AG10803 (cell line): Measurements from ENCODE around the gene MTFR1L.
A peak's percentile ranks its signal among the peaks of the same experiment; 100 is the strongest.

Experiments used
- DNase-seq: peaks from one replicate; pipeline ENCODE4 v3.0.0; 2010; ENCODE audit warnings: low read depth
- H3K4me3 ChIP-seq: 2 replicates; pipeline ENCODE4 v1.5.1; 2011; ENCODE audit warnings: mild to moderate bottlenecking, low read length, control low read depth
- CTCF ChIP-seq: conservative IDR thresholded peaks from 2 replicates; pipeline ENCODE4 v1.5.1; 2011; ENCODE audit warnings: mild to moderate bottlenecking, low read length, control low read depth, inconsistent platforms

MTFR1L gene

GRCh38 chr1:25872713-25873112 lies 53.0 kb downstream of the MTFR1L start:
- DNase-seq = no peak
- TF ChIP-seq CTCF = no peak
- H3K4me3 ChIP-seq = no peak overlapping the region

GRCh38 chr1:25873120-25873519 lies 53.4 kb downstream of the MTFR1L start:
- DNase-seq = no peak
- H3K4me3 ChIP-seq = no peak overlapping the region
- no peak for TF ChIP-seq CTCF

- H3K4me3 ChIP-seq = peak overlapping the region; percentile 78
- DNase-seq = no peak
- TF ChIP-seq CTCF = no peak
These were observed 54.5 kb downstream of the MTFR1L start for GRCh38 chr1:25874209-25874608.

GRCh38 chr1:25874635-25875153 lies 54.9 kb downstream of the MTFR1L start:
- TF ChIP-seq CTCF = no peak
- H3K4me3 ChIP-seq = peak overlapping the region; percentile 78
- DNase-seq = no peak

GRCh38 chr1:25875154-25875855 lies 55.6 kb downstream of the MTFR1L start, which contains the start of gene PAQR7:
TSS of gene PAQR7 (minus strand) at chr1:25875708. CDS start at chr1:25863839, 11,869 bp downstream.
- H3K4me3 ChIP-seq = peak within 1 kb of the TSS; percentile 78
- peak; percentile 25; the same call in 1 of the 2 replicates for TF ChIP-seq CTCF
- peak; percentile 76 for DNase-seq

GRCh38 chr1:25875856-25876692 lies 56.3 kb downstream of the MTFR1L start:
- no peak for TF ChIP-seq CTCF

GRCh38 chr1:25876693-25877077 lies 56.9 kb downstream of the MTFR1L start:
- H3K4me3 ChIP-seq = no peak overlapping the region
- no peak for DNase-seq
- TF ChIP-seq CTCF = no peak

More at GRCh38 chr1:25875856-25876692, 56.3 kb downstream of the MTFR1L start:
- no peak for DNase-seq
- peak overlapping the region; percentile 58 for H3K4me3 ChIP-seq
